ENCODE results near the gene ZNF560. TPM values are rescaled to one million over a fixed set of nuclear protein-coding genes. Genes with fewer than 3 reads are reported as not detected.

ZNF560 gene
- total and polyA plus RNA-seq, 10 of the 15 experiments (the other 5 are each of a cell fraction or from before 2014, with no cell fraction given): 0.03 to 0.16 (median 0.10) TPM; not detected in 4

DNA sequence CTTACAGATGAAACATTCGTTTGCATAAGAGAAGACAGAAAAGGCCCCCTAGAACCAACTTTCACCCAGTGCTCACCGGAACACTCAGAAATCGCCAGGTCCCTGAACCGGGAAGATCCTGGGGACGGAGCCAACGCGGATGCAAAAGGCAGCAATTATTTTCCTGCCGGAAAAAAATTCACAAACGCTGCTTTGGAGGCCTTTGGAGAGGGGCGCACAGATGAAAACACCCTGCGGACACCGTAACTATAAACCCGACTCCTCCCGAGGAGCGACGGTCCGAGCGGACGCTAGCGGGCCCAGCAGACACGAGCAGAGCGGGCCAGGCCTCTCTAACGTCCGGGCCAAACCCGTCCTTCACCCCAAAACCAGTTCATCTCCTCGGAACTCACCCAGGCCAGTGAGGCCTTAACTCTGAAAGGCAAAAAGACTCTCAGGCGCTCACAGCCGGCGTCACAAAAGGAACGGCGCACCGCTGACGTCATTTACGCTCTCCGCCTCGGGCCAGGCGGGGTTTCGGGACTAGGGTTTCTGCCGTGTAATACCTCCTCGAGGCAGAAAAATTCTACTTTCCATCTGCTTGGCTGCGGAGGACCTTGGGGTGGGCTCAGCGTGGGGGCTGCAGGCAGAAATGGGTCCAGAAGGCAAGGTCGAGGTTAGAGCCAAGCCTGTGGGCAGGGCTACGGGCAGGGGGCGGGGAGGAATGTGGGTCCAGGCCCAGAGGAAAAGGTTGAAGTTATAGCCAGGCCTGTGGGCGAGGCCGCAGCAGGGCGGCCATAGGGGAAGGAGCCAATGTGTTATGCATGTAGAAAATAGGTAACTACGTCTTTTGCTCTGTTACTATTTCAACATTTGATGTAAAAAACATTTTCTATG is 40.0 kb upstream of the ZNF560 start, which contains the start of gene ZNF426:
TSS of gene ZNF426 (minus strand) at position 463 of the 876 bp plus-strand sequence. CDS start 2,413 bp downstream, outside the sequence.
- ChIA-PET RAD21 (ENCODE audit: unreplicated experiment) (no interaction called here), CTCF (no interaction called here), POLR2A (no interaction called here), SMC1A (ENCODE audit: uncharacterized antibody, unreplicated experiment) (interaction anchor here (0.9 kb wide), 1 partner anchor 44 kb away, joined by 3 read pairs; no protein-coding TSS in a partner anchor)
- Histone ChIP-seq H3K27me3 (replicated peaks in 1 of 2; ENCODE audit: control insufficient read depth in 2 of 2, insufficient read depth in 2 of 2, low read length in 1 of 2) (no peaks in the 10 kb centered on the region), H3K79me2 (ENCODE audit: control insufficient read depth, insufficient read depth, low read length) (peaks cover 6% of the 10 kb centered on the region), H3K4me3 (peak within 1 kb of the TSS; percentile 90), H3K4me1 (ENCODE audit: control insufficient read depth, insufficient read depth, low read length) (no peaks in the 10 kb centered on the region; the same call in 1 of the 2 replicates), H3K9me3 (replicated peaks; ENCODE audit: control insufficient read depth, insufficient read depth, low read length) (peaks cover 8% of the 10 kb centered on the region), H3K36me3 (ENCODE audit: control insufficient read depth in 2 of 2, insufficient read depth in 2 of 2, low read length in 1 of 2) (peaks cover 4 to 5% of the 10 kb centered on the region in 2 experiments; a peak in 3 of 4 replicates), H3K9ac (ENCODE audit: control insufficient read depth, insufficient read depth, low read length) (peak within 1 kb of the TSS; percentile 96), H3K27ac (ENCODE audit: control insufficient read depth, insufficient read depth) (peak within 1 kb of the TSS; percentile 87), H2AFZ (ENCODE audit: control insufficient read depth, low read depth, low read length) (peak within 1 kb of the TSS; percentile 90), H3K4me2 (ENCODE audit: control insufficient read depth, insufficient read depth) (peak within 1 kb of the TSS; percentile 69), H4K20me1 (ENCODE audit: control insufficient read depth, insufficient read depth) (no peaks in the 10 kb centered on the region)
- DNase-seq (ENCODE audit: low read depth, low spot score) (peak; percentile 39), ATAC-seq (peak; percentile 96), FAIRE-seq (no peak)
- in situ Hi-C loops (cut with MboI) (no loop called here), intact Hi-C loops (cut with micrococcal nuclease; ENCODE audit: unreplicated experiment) (no loop called here)
- WGBS (ENCODE audit: insufficient coverage, insufficient replicate concordance, low lambda C conversion rate, missing lambda C conversion rate): 1% methylated on average over 46 of the region's 49 CpGs
- BruUV-seq (replicated peaks): TSS peak; percentile 90
- TF ChIP-seq TCF3 (IDR thresholded peaks at IDR 0.05; ENCODE audit: borderline replicate concordance, insufficient read depth, low read depth, low read length): peak; percentile 14; the same call in 1 of the 2 replicates
- peak; percentile 68; the same call in 1 of the 2 replicates for TF ChIP-seq PML (IDR thresholded peaks at IDR 0.05; ENCODE audit: low read length)
- TF ChIP-seq KLF5 (IDR thresholded peaks at IDR 0.05; ENCODE audit: partially characterized antibody): no peak
- no peak for TF ChIP-seq SKIL (IDR thresholded peaks at IDR 0.05; ENCODE audit: low read depth, poor library complexity, severe bottlenecking)
- no peak for TF ChIP-seq WRNIP1 (IDR thresholded peaks at IDR 0.05; ENCODE audit: borderline replicate concordance, low read depth, low read length)
- no peak for TF ChIP-seq NKRF (conservative IDR thresholded peaks at IDR 0.05)
- no peak for TF ChIP-seq EGR1 (IDR thresholded peaks at IDR 0.05; ENCODE audit: borderline replicate concordance in 1 of 2, low read depth in 2 of 2, low read length in 2 of 2)
- TF ChIP-seq CTCF (IDR thresholded peaks at IDR 0.05 in 2 of 3, conservative IDR thresholded peaks at IDR 0.05 in 1 of 3; ENCODE audit: control insufficient read depth in 2 of 3, extremely low read depth in 1 of 3, insufficient read depth in 1 of 3, low read depth in 3 of 3, low read length in 3 of 3): no peak
- peak; percentile 22; the same call in 1 of the 2 replicates for TF ChIP-seq YY1 (IDR thresholded peaks at IDR 0.05; ENCODE audit: low read depth, low read length)
- TF ChIP-seq ZBTB40 (IDR thresholded peaks at IDR 0.05; ENCODE audit: borderline replicate concordance): peak; percentile 24; the same call in 1 of the 2 replicates
- peak; percentile 78 for TF ChIP-seq POLR2A (IDR thresholded peaks at IDR 0.05; ENCODE audit: low read depth, low read length)

Data from GM12878 (cell line).